ENCODE results near the gene HJV. TPM values are rescaled to one million over a fixed set of nuclear protein-coding genes. Genes with fewer than 3 reads are reported as not detected.

The HJV gene
- total RNA-seq, 2 donors from 2014 or later, result not detected

GRCh38 chr1:145972580-145972979, 49.0 kb downstream of the HJV start:
- H3K4me1 Mint-ChIP-seq, result peaks cover 17% of the 10 kb centered on the region
- no peak for ATAC-seq
- H3K4me3 Mint-ChIP-seq, result no peak overlapping the region
- no peaks in the 10 kb centered on the region for H3K27me3 Mint-ChIP-seq
- H3K27ac Mint-ChIP-seq, result peak overlapping the region; percentile 81
- no peaks in the 10 kb centered on the region for H3K9me3 ChIP-seq (ENCODE audit: control insufficient read depth, low read length, poor library complexity, severe bottlenecking)
- peaks cover 2% of the 10 kb centered on the region for H3K36me3 Mint-ChIP-seq (ENCODE audit: low read depth)
- no peak for DNase-seq

Other genes starting within 250 kb of the HJV start
- 10 to 100 TPM; 14.0 to 16.6 TPM for gene RNF115, start 197.6 kb downstream of the HJV start, total RNA-seq
- gene POLR3C, start 197.5 kb downstream of the HJV start, total RNA-seq, result 10 to 100 TPM; 19.3 to 25.1 TPM
- 1 to 10 TPM; 2.1 to 2.2 TPM for gene NUDT17, start 176.1 kb downstream of the HJV start, total RNA-seq
- gene PIAS3, start 162.7 kb downstream of the HJV start, total RNA-seq, result 10 to 100 TPM; 19.0 to 20.0 TPM
- gene ANKRD35, start 135.9 kb downstream of the HJV start, total RNA-seq, result not detected
- gene ITGA10, start 111.7 kb downstream of the HJV start, total RNA-seq, result 1 to 10 TPM in 1 of 2 donors, under 1 TPM in 1; 0.70 to 1.3 TPM
- gene PEX11B, start 103.0 kb downstream of the HJV start, total RNA-seq, result 10 to 100 TPM; 15.7 TPM
- 100 to 1,000 TPM; 126 to 130 TPM for gene RBM8A, start 94.3 kb downstream of the HJV start, total RNA-seq
- gene LIX1L, start 63.7 kb downstream of the HJV start, total RNA-seq, result 10 to 100 TPM; 36.6 to 44.1 TPM
- 1 to 10 TPM in 1 of 2 donors, under 1 TPM in 1; 0.70 to 1.7 TPM for gene ANKRD34A, start 57.2 kb downstream of the HJV start, total RNA-seq
- 10 to 100 TPM; 22.2 to 24.1 TPM for gene POLR3GL, start 57.0 kb downstream of the HJV start, total RNA-seq
- gene TXNIP, start 25.2 kb downstream of the HJV start, total RNA-seq, result 100 to 1,000 TPM; 567 to 927 TPM
- 1 to 10 TPM; 3.8 to 5.6 TPM for gene NBPF10, start 123.1 kb upstream of the HJV start, total RNA-seq
- 10 to 100 TPM; 34.3 to 40.7 TPM for gene NOTCH2NLA, start 207.3 kb upstream of the HJV start, total RNA-seq